PC-3 (cell line): ENCODE measurements around the gene IL16. TPM values are rescaled to one million over a fixed set of nuclear protein-coding genes. Genes with fewer than 3 reads are reported as not detected.
A peak's percentile ranks its signal among the peaks of the same experiment; 100 is the strongest.

Experiments used
- ATAC-seq: fragments of 200-7000 bp; cut with Tn5 transposase; 2 replicates; pipeline ENCODE4 v1.9.1; 2020; ENCODE audit warnings: mild to moderate bottlenecking, moderate library complexity
- BruUV-seq: library from RNA; stranded (reverse); fragments of 400-500 nt; replicated peaks from 2 replicates; lab custom pipeline; 2021; lab: Mats Ljungman, UMichigan
- CTCF ChIA-PET: fragments of 300-600 bp; sonication (Branson Sonifier 250); formaldehyde crosslinking; loops from one replicate; lab custom pipeline; 2022; ENCODE audit warnings: antibody characterized with exemption; lab: Charles Lee
- POLR2A ChIA-PET: fragments of 300-600 bp; sonication (Branson Sonifier 250); formaldehyde crosslinking; loops from one replicate; lab custom pipeline; 2022; ENCODE audit warnings: antibody characterized with exemption; ENCODE audit not compliant: unreplicated experiment; lab: Charles Lee
- DNase-seq: peaks from one replicate; pipeline ENCODE4 v3.0.0-alpha.2; 2015
- H2AFZ ChIP-seq: fragments of 300-600 bp; sonication (generic); 2 replicates; pipeline ENCODE4 v1.6.0; 2016; ENCODE audit warnings: antibody characterized with exemption, low read length
- H3F3A ChIP-seq: fragments of 300-600 bp; sonication (generic); one replicate; pipeline ENCODE4 v1.6.0; 2017; ENCODE audit warnings: antibody characterized with exemption, low read length, control low read depth, mild to moderate bottlenecking; ENCODE audit not compliant: unreplicated experiment
- H3K27ac ChIP-seq: fragments of 300-600 bp; sonication (generic); 2 replicates; pipeline ENCODE4 v1.5.1; 2016; ENCODE audit warnings: mild to moderate bottlenecking, low read length
- H3K27me3 ChIP-seq: fragments of 300-600 bp; sonication (generic); 2 replicates; pipeline ENCODE4 v1.6.1; 2016; ENCODE audit warnings: low read length, mixed read lengths
- H3K36me3 ChIP-seq: fragments of 300-600 bp; sonication (generic); 2 replicates; pipeline ENCODE4 v1.6.1; 2016; ENCODE audit warnings: low read depth, mixed run types, low read length, mixed read lengths
- H3K4me1 ChIP-seq: fragments of 300-600 bp; sonication (generic); 2 replicates; pipeline ENCODE4 v1.5.1; 2016; ENCODE audit warnings: low read length; ENCODE audit not compliant: insufficient read depth
- H3K4me2 ChIP-seq: fragments of 300-600 bp; sonication (generic); 2 replicates; pipeline ENCODE4 v1.6.0; 2016; ENCODE audit warnings: low read length
- H3K4me3 ChIP-seq: fragments of 300-600 bp; sonication (generic); 2 replicates; pipeline ENCODE4 v1.5.1; 2016; ENCODE audit warnings: mild to moderate bottlenecking, low read length, mixed read lengths
- H3K79me2 ChIP-seq: fragments of 300-600 bp; sonication (generic); 2 replicates; pipeline ENCODE4 v1.6.1; 2017; ENCODE audit warnings: low read length, mixed read lengths
- H3K9ac ChIP-seq: fragments of 300-600 bp; sonication (generic); 2 replicates; pipeline ENCODE4 v1.6.0; 2016; ENCODE audit warnings: mild to moderate bottlenecking, low read length
- H3K9me2 ChIP-seq: fragments of 300-600 bp; sonication (generic); replicated peaks from 2 replicates; pipeline ENCODE4 v1.6.1; 2016; ENCODE audit warnings: mixed run types, low read length, mixed read lengths
- H3K9me3 ChIP-seq: fragments of 300-600 bp; sonication (generic); 2 replicates; pipeline ENCODE4 v1.6.1; 2016; ENCODE audit warnings: low read length, mixed read lengths
- H4K20me1 ChIP-seq: fragments of 300-600 bp; sonication (generic); 2 replicates; pipeline ENCODE4 v1.6.1; 2016; ENCODE audit warnings: low read length, mixed read lengths
- EZH2 ChIP-seq: fragments of 300-600 bp; sonication (generic); IDR thresholded peaks from one replicate; pipeline ENCODE4 v1.6.1; 2017; ENCODE audit warnings: antibody characterized with exemption, mild to moderate bottlenecking, low read length; ENCODE audit not compliant: unreplicated experiment
- EZH2phosphoT487 ChIP-seq: fragments of 300-600 bp; sonication (generic); IDR thresholded peaks from 2 replicates; pipeline ENCODE4 v1.6.1; 2018; ENCODE audit warnings: mild to moderate bottlenecking, antibody characterized with exemption, low read length, borderline replicate concordance
- intact Hi-C: fragments of 100-400 bp; cut with micrococcal nuclease; formaldehyde crosslinking; loops from 2 replicates; pipeline ENCODE4 v1.9.0; 2023
- total RNA-seq: library from RNA; depleted of rRNA; stranded (reverse); fragments of >200 nt; gene quantifications from 2 replicates; pipeline ENCODE4 v1.2.3, GENCODE V29; 2014
- TF ChIP-seq, protein P1 (sequence below): fragments of 300-600 bp; sonication (generic); conservative IDR thresholded peaks from 2 replicates; pipeline ENCODE4 v1.5.1; 2017; ENCODE audit warnings: antibody characterized with exemption, low read depth, mild to moderate bottlenecking, low read length

IL16 gene
- total RNA-seq, 1 experiment from 2014 or later: 0.04 TPM

DNA sequence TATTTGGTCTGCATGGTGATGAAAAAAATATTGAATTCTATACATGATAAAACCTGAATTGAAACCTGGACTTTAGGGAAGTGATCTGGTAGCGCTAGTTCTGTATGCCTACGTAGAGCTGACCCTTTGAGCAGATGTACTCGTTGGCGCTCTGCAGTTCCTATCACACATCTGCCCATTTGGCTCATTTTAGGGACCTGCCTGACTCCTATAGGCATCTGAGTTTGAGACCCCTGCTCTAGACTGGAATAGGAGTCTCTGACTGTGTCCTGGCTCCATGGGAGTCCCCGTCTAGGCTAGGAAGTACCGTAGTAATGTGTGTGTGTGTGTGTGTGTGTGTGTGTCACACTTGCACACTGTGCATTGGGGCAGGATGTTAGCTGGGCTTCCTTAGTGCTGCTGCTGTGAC lies 106.0 kb downstream of the IL16 start:
- Histone ChIP-seq H3K27me3 (no peaks in the 10 kb centered on the region), H3K4me1 (peaks cover 10% of the 10 kb centered on the region), H3K9me3 (no peaks in the 10 kb centered on the region), H3K36me3 (no peaks in the 10 kb centered on the region), H3K4me2 (no peak overlapping the region), H3K27ac (no peak overlapping the region), H4K20me1 (no peaks in the 10 kb centered on the region), H3K9me2 (no peaks in the 10 kb centered on the region), H3F3A (no peaks in the 10 kb centered on the region), H3K9ac (no peak overlapping the region), H3K4me3 (no peak overlapping the region), H3K79me2 (no peaks in the 10 kb centered on the region), H2AFZ (no peak overlapping the region)
- BruUV-seq: no TSS peak
- ChIA-PET CTCF (no interaction called here), POLR2A (no interaction called here)
- DNase-seq (no peak), ATAC-seq (no peak)
- intact Hi-C loops: no loop called here
- TF ChIP-seq EZH2phosphoT487: no peak

DNA sequence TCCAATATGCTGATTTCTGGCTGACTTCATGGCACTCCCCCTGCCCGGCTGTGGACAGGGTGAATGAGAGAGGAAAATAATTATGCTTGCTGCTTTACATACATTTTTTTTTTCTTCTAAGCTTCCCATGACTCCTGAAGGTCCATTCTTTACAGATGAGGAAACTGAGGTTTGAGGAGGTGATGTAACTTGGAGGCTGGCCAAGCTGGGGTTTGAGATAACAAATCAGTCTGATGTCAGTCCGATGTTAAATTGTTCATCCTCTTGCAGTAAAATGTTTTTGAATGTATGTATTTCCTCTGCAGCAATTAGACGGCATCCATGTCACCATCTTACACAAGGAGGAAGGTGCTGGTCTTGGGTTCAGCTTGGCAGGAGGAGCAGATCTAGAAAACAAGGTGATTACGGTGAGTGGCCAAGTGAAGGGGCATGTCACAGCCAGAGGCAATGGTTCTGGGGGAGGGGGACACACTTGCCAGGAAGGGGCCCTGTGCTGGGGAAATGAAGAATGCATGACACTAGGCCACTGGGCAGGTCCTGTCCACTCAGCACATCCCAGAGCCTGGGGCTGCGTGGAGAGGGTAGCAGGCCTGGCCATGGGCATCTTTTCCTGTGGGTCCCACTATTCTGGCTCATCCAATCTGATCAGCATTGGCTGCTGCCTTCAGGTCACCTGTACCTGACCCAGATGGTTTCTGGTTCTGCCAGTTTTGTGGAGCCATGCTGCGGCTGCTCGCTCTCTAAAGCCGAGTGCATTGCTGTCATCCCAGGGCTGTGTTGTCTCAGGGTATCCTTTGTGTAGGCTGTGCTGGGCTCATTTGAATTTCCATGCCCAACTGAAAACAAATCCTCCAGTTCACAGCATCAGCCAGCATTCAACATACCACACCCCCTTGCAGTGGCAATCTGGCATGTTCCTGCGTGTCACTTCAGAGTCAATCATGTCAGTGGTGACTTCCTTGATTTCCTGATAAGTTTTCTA lies 106.9 kb downstream of the IL16 start:
- intact Hi-C loops: no loop called here
- H3K27me3 ChIP-seq: no peaks in the 10 kb centered on the region
- no peaks in the 10 kb centered on the region for H3K36me3 ChIP-seq
- H3K9me3 ChIP-seq: no peaks in the 10 kb centered on the region
- no peaks in the 10 kb centered on the region for H4K20me1 ChIP-seq
- no peak overlapping the region for H3K27ac ChIP-seq
- TF ChIP-seq, protein P1, sequence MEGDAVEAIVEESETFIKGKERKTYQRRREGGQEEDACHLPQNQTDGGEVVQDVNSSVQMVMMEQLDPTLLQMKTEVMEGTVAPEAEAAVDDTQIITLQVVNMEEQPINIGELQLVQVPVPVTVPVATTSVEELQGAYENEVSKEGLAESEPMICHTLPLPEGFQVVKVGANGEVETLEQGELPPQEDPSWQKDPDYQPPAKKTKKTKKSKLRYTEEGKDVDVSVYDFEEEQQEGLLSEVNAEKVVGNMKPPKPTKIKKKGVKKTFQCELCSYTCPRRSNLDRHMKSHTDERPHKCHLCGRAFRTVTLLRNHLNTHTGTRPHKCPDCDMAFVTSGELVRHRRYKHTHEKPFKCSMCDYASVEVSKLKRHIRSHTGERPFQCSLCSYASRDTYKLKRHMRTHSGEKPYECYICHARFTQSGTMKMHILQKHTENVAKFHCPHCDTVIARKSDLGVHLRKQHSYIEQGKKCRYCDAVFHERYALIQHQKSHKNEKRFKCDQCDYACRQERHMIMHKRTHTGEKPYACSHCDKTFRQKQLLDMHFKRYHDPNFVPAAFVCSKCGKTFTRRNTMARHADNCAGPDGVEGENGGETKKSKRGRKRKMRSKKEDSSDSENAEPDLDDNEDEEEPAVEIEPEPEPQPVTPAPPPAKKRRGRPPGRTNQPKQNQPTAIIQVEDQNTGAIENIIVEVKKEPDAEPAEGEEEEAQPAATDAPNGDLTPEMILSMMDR: no peak
- no peak for TF ChIP-seq EZH2phosphoT487
- no peak for TF ChIP-seq EZH2
- BruUV-seq: no TSS peak
- H3K79me2 ChIP-seq: no peaks in the 10 kb centered on the region
- no peak overlapping the region for H3K4me2 ChIP-seq
- 0 out of 2 replicates have a peak overlapping the region, but pooled peaks have one; percentile 36 for H2AFZ ChIP-seq
- H3K4me1 ChIP-seq: peaks cover 1% of the 10 kb centered on the region
- ATAC-seq (no peak), DNase-seq (no peak)
- no peaks in the 10 kb centered on the region for H3K9me2 ChIP-seq
- CTCF ChIA-PET: no interaction called here
- H3K9ac ChIP-seq: no peak overlapping the region
- POLR2A ChIA-PET: no interaction called here
- no peak overlapping the region for H3K4me3 ChIP-seq
- H3F3A ChIP-seq: no peaks in the 10 kb centered on the region

DNA sequence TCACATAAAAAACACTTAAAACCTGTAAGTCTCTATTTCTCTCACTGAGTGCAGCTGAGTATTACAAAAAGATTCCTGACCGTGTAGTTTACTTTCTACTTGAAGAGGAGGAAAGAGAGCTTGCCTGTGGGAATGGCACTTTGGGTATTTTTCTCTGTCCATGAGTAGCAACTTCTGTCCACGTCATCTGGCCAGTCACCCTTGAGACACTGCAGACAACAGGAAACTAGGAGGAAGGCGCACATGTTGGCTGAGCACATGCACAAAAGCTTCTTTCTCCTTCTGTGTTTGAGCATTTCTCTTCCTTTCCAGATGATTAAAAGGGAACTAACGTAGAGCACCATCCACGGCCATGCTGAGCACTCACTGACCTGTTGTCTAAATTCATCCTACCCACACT lies 107.5 kb downstream of the IL16 start:
- no peaks in the 10 kb centered on the region for H3K9me3 ChIP-seq
- intact Hi-C loops: no loop called here
- no peaks in the 10 kb centered on the region for H3K9me2 ChIP-seq
- no peak overlapping the region for H3K4me2 ChIP-seq
- no peaks in the 10 kb centered on the region for H3F3A ChIP-seq
- no peaks in the 10 kb centered on the region for H3K79me2 ChIP-seq
- no peak for DNase-seq
- peak overlapping the region; percentile 36 for H2AFZ ChIP-seq
- no peaks in the 10 kb centered on the region for H3K4me1 ChIP-seq
- H3K4me3 ChIP-seq: no peak overlapping the region
- no peaks in the 10 kb centered on the region for H3K36me3 ChIP-seq
- POLR2A ChIA-PET: no interaction called here
- H4K20me1 ChIP-seq: no peaks in the 10 kb centered on the region
- BruUV-seq: no TSS peak
- H3K9ac ChIP-seq: no peak overlapping the region
- H3K27me3 ChIP-seq: no peaks in the 10 kb centered on the region
- ATAC-seq: no peak; the same call in 1 of the 2 replicates
- H3K27ac ChIP-seq: no peak overlapping the region
- CTCF ChIA-PET: no interaction called here
- TF ChIP-seq EZH2phosphoT487 (no peak), EZH2 (no peak)
- TF ChIP-seq, protein P1: no peak
